Measurements from ENCODE around the gene ATF3. TPM values are rescaled to one million over a fixed set of nuclear protein-coding genes. Genes with fewer than 3 reads are reported as not detected.

Gene ATF3
- polyA plus RNA-seq, 3 donors = 10.4 to 227 (median 13.3) TPM

GRCh38 chr1:212629450-212630157, 21.0 kb downstream of the ATF3 start:
- H3K4me3 Mint-ChIP-seq = no peak overlapping the region
- no peak for DNase-seq
- 91% methylated on average over 4 of the region's 5 CpGs for WGBS (ENCODE audit: insufficient coverage)

More at GRCh38 chr1:212629450-212630157, 21.0 kb downstream of the ATF3 start:
- no peak overlapping the region for H3K4me3 ChIP-seq (replicated peaks in 1 of 3; ENCODE audit: low read depth in 2 of 3, low read length in 3 of 3)
- H3K36me3 ChIP-seq (replicated peaks in 1 of 2; ENCODE audit: control insufficient read depth in 1 of 2, insufficient read depth in 2 of 2, low read length in 2 of 2) = no peaks in the 10 kb centered on the region
- TF ChIP-seq CTCF (IDR thresholded peaks at IDR 0.05) = no peak
- peaks cover 11 to 15% of the 10 kb centered on the region in 2 donors for H3K4me1 ChIP-seq (ENCODE audit: control insufficient read depth in 1 of 2, insufficient read depth in 2 of 2, low read length in 2 of 2)
- no peak overlapping the region for H3K9ac ChIP-seq (ENCODE audit: insufficient read depth, low read length, poor library complexity, severe bottlenecking)
- Mint-ChIP-seq H3K27me3 (ENCODE audit: low read depth in 3 of 3) (peaks cover 2 to 12% (median 8%) of the 10 kb centered on the region in 3 donors), H3K27ac (no peak overlapping the region), H3K4me1 (peaks cover 6% of the 10 kb centered on the region), H3K9me3 (no peaks in the 10 kb centered on the region), H3K36me3 (no peaks in the 10 kb centered on the region)
- no peak overlapping the region for H3K27ac ChIP-seq (ENCODE audit: low read depth in 1 of 2, low read length in 2 of 2)
- no peaks in the 10 kb centered on the region for H3K27me3 ChIP-seq (ENCODE audit: control insufficient read depth in 2 of 2, insufficient read depth in 2 of 2, low read length in 2 of 2)
- no peaks in the 10 kb centered on the region for H4K20me1 ChIP-seq (ENCODE audit: insufficient read depth, low read length)
- intact Hi-C loops (cut with micrococcal nuclease) = loop anchor here (5.0 kb wide), 2 partner anchors 38 to 152 kb away; no protein-coding TSS in a partner anchor
- H3K79me2 ChIP-seq (ENCODE audit: insufficient read depth, low read length) = no peaks in the 10 kb centered on the region
- no peak overlapping the region for H2AFZ ChIP-seq (ENCODE audit: insufficient read depth, low read depth, low read length, poor library complexity, severe bottlenecking)
- no peak overlapping the region for H3K4me2 ChIP-seq (replicated peaks; ENCODE audit: extremely low read depth, low read length, poor library complexity, severe bottlenecking)
- H3K9me3 ChIP-seq (replicated peaks in 1 of 2; ENCODE audit: control insufficient read depth in 1 of 2, insufficient read depth in 1 of 2, low read length in 2 of 2) = no peaks in the 10 kb centered on the region
